OCI-LY3 (cell line): Measurements from ENCODE around the gene NME3.

Experiments used
- EZH2phosphoT487 ChIP-seq: fragments of 200-600 bp; shearing (Covaris generic); IDR thresholded peaks from 2 replicates; pipeline ENCODE4 v1.6.1; 2018; ENCODE audit warnings: antibody characterized with exemption, mixed run types, low read depth
- TF ChIP-seq, protein P1 (sequence below): fragments of 200-600, 300-600 bp; sonication (generic); IDR thresholded peaks from 2 replicates; pipeline ENCODE4 v1.5.1; 2014; ENCODE audit warnings: antibody characterized with exemption, low read length, low read depth

DNA sequence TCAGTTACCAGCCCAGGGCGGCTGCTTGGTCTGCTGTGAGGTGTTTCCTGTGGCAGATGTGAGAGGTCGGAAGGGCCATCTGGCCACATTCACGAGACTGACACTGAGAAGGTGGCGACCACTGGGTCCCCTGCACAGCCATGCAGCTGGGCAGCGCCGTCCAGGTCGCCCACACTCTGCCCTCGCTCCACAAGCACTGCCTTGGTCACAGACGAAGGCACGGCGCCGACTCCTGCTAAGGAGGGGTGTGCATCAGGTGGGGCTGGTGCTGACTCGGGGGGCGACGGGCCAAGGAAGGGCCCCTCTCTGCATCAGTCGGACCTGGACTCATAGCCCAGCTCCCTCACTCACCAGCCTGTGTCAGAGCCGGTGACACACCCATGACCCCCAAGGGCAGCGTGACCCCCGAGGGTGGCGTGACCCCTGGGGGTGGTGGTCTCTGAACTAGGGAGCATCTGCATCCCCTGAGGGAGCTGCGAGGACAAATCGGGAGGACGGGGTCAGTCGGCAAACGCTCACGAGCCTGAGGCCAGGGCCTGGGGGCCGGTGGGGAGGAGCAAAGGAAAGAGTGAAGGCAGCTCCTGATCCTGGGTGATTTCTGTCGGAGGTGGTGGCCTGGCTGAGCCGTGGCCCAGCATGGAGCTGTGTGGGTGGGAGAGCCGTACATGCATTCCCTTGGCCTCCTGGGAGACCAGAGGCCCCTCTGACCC lies 30.4 kb downstream of the NME3 start:
- no peak for TF ChIP-seq EZH2phosphoT487
- TF ChIP-seq, protein P1, sequence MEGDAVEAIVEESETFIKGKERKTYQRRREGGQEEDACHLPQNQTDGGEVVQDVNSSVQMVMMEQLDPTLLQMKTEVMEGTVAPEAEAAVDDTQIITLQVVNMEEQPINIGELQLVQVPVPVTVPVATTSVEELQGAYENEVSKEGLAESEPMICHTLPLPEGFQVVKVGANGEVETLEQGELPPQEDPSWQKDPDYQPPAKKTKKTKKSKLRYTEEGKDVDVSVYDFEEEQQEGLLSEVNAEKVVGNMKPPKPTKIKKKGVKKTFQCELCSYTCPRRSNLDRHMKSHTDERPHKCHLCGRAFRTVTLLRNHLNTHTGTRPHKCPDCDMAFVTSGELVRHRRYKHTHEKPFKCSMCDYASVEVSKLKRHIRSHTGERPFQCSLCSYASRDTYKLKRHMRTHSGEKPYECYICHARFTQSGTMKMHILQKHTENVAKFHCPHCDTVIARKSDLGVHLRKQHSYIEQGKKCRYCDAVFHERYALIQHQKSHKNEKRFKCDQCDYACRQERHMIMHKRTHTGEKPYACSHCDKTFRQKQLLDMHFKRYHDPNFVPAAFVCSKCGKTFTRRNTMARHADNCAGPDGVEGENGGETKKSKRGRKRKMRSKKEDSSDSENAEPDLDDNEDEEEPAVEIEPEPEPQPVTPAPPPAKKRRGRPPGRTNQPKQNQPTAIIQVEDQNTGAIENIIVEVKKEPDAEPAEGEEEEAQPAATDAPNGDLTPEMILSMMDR, result no peak
